Rectal smooth muscle tissue (tissue), 1 donor: ENCODE measurements around the gene KRT84.

Source experiments
- H3K27ac ChIP-seq: one replicate; pipeline ENCODE4 v1.7.0; 2013; ENCODE audit warnings: low read depth, low read length, inconsistent platforms
- H3K27me3 ChIP-seq: one replicate; pipeline ENCODE4 v1.7.0; 2013; ENCODE audit warnings: low read length; ENCODE audit not compliant: control insufficient read depth, insufficient read depth
- H3K36me3 ChIP-seq: one replicate; pipeline ENCODE4 v1.7.0; 2013; ENCODE audit warnings: low read length; ENCODE audit not compliant: control insufficient read depth, insufficient read depth
- H3K4me1 ChIP-seq: one replicate; pipeline ENCODE4 v1.7.0; 2013; ENCODE audit warnings: low read length; ENCODE audit not compliant: control insufficient read depth, insufficient read depth
- H3K4me3 ChIP-seq: one replicate; pipeline ENCODE4 v1.7.0; 2013; ENCODE audit warnings: low read length
- H3K9ac ChIP-seq: one replicate; pipeline ENCODE4 v1.7.0; 2013; ENCODE audit warnings: low read length

Gene KRT84

GRCh38 chr12:52404951-52405350, 19.5 kb upstream of the KRT84 start:
- no peak overlapping the region for H3K4me3 ChIP-seq
- no peak overlapping the region for H3K9ac ChIP-seq
- no peak overlapping the region for H3K27ac ChIP-seq
- no peaks in the 10 kb centered on the region for H3K4me1 ChIP-seq
- no peaks in the 10 kb centered on the region for H3K36me3 ChIP-seq
- no peaks in the 10 kb centered on the region for H3K27me3 ChIP-seq

- no peaks in the 10 kb centered on the region for H3K36me3 ChIP-seq
- H3K27ac ChIP-seq = no peak overlapping the region
- no peaks in the 10 kb centered on the region for H3K4me1 ChIP-seq
- no peaks in the 10 kb centered on the region for H3K27me3 ChIP-seq
- no peak overlapping the region for H3K9ac ChIP-seq
- no peak overlapping the region for H3K4me3 ChIP-seq
These were observed 18.1 kb upstream of the KRT84 start for GRCh38 chr12:52403561-52403960.

DNA sequence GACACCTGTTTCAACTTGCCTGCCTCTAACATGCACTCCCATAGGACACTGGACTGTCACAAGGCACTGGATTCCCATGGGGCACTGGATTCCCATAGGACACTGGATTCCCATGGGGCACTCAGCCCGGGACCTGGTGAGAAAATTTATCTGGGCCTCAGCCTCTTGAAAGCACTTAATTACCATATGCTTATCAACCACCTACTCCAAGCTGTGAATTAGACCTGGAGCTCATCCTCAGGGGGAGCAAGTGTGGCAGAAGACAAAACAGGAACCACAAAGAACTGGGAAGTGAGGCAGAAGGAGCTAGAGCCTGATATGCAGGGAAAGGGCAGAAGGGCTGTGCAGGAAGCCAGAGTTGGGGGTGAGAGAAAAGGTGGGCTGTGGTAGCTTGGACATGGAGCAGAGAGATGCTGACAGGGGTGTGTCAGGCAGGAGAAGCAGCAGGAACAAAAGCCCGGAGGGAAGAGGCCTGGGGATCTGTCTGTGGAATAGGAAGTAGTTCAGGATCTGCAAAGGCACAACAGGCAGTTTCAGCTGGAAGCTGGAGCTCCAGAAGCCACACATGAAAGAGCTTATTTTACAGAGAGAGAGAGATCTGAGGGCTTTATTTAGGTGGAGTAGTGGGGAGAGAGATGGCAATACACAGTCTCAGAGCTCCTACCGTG, 17.6 kb upstream of the KRT84 start:
- H3K36me3 ChIP-seq = no peaks in the 10 kb centered on the region
- no peak overlapping the region for H3K9ac ChIP-seq
- no peaks in the 10 kb centered on the region for H3K4me1 ChIP-seq
- no peaks in the 10 kb centered on the region for H3K27me3 ChIP-seq
- no peak overlapping the region for H3K27ac ChIP-seq
- H3K4me3 ChIP-seq = no peak overlapping the region

DNA sequence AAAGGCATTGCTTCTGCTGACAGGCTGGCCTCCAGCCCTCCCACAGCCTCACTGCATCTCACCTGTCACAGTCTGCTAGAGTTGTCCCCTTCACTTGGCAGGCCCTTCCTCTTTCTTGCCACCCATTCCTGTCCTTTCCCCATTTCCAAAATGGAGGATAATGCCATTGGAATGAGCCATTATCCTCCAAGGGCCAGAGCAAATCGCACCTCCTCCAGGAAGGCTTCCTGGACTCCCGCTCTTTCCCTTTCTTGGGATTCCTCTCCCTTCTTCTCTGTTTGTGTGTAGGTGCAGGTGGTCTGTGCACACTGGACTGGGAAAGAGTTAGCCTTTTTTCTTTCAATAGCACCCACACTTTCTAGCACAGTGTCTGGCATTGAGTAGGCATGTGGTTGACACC, 16.9 kb upstream of the KRT84 start:
- H3K36me3 ChIP-seq = no peaks in the 10 kb centered on the region

GRCh38 chr12:52401926-52402325, 16.5 kb upstream of the KRT84 start:
- H3K36me3 ChIP-seq = no peaks in the 10 kb centered on the region

More for the DNA sequence above, 16.9 kb upstream of the KRT84 start:
- no peak overlapping the region for H3K27ac ChIP-seq
- no peaks in the 10 kb centered on the region for H3K4me1 ChIP-seq
- no peak overlapping the region for H3K4me3 ChIP-seq
- H3K9ac ChIP-seq = no peak overlapping the region
- H3K27me3 ChIP-seq = no peaks in the 10 kb centered on the region

GRCh38 chr12:52401526-52401925, 16.1 kb upstream of the KRT84 start:
- Histone ChIP-seq H3K4me3 (no peak overlapping the region), H3K27me3 (no peaks in the 10 kb centered on the region), H3K4me1 (no peaks in the 10 kb centered on the region), H3K9ac (no peak overlapping the region), H3K36me3 (no peaks in the 10 kb centered on the region), H3K27ac (no peak overlapping the region)

More at GRCh38 chr12:52401926-52402325, 16.5 kb upstream of the KRT84 start:
- no peak overlapping the region for H3K4me3 ChIP-seq
- no peaks in the 10 kb centered on the region for H3K4me1 ChIP-seq
- H3K27ac ChIP-seq = no peak overlapping the region
- no peak overlapping the region for H3K9ac ChIP-seq
- H3K27me3 ChIP-seq = no peaks in the 10 kb centered on the region

DNA sequence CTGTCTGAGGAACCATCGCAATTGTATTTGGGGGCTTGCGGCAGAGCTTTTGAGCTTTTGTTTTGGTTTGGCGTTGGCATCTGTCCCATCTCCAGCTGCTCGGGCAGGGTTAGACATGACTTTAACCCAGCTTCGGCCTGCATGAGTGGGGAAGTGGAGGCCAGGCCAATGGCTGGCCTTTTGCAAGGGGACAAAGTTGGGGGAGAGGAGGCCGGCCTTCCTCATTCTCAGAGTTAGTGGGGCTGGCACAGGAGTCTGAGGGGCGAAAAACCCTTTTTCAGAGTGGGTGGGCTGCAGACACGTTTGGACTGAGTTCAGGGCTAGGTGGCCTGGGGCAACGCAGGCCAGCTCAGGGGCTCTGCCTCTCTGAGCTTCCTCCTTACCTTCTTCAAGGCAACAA, 15.5 kb upstream of the KRT84 start:
- Histone ChIP-seq H3K4me1 (no peaks in the 10 kb centered on the region), H3K36me3 (no peaks in the 10 kb centered on the region), H3K4me3 (no peak overlapping the region), H3K27me3 (no peaks in the 10 kb centered on the region), H3K9ac (no peak overlapping the region), H3K27ac (no peak overlapping the region)

GRCh38 chr12:52399756-52400155, 14.3 kb upstream of the KRT84 start:
- Histone ChIP-seq H3K27me3 (no peaks in the 10 kb centered on the region), H3K36me3 (no peaks in the 10 kb centered on the region), H3K27ac (no peak overlapping the region), H3K4me3 (no peak overlapping the region), H3K9ac (no peak overlapping the region), H3K4me1 (no peaks in the 10 kb centered on the region)

DNA sequence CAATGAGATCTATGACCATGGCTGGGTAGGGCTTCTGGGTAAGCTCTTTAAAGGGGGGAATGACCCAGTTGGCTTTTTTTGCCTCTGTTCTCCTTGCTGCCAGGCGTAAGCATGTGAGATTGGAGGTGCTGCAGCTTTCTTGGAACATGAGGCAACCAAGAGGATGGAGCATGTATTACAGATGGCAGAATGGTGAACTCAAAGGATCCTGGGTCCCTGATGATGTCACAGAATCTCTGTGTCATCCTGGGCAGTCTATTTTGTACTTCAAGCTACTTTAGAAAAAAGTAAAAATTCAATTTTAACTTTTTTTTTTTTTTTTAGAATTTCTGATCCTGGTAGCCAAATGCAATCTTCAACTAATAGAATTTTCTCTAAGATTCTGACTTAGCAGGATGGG, 12.7 kb upstream of the KRT84 start:
- H3K4me3 ChIP-seq = no peak overlapping the region
- no peak overlapping the region for H3K27ac ChIP-seq
- H3K4me1 ChIP-seq = no peaks in the 10 kb centered on the region
- H3K36me3 ChIP-seq = no peaks in the 10 kb centered on the region
- H3K9ac ChIP-seq = no peak overlapping the region
- no peaks in the 10 kb centered on the region for H3K27me3 ChIP-seq

GRCh38 chr12:52396656-52397055, 11.2 kb upstream of the KRT84 start:
- no peak overlapping the region for H3K27ac ChIP-seq

GRCh38 chr12:52395761-52396434, 10.4 kb upstream of the KRT84 start:
- Histone ChIP-seq H3K36me3 (no peaks in the 10 kb centered on the region), H3K27me3 (no peaks in the 10 kb centered on the region), H3K9ac (no peak overlapping the region), H3K27ac (no peak overlapping the region), H3K4me1 (no peaks in the 10 kb centered on the region), H3K4me3 (no peak overlapping the region)

More at GRCh38 chr12:52396656-52397055, 11.2 kb upstream of the KRT84 start:
- H3K36me3 ChIP-seq = no peaks in the 10 kb centered on the region
- H3K9ac ChIP-seq = no peak overlapping the region
- no peaks in the 10 kb centered on the region for H3K27me3 ChIP-seq
- no peaks in the 10 kb centered on the region for H3K4me1 ChIP-seq
- H3K4me3 ChIP-seq = no peak overlapping the region

DNA sequence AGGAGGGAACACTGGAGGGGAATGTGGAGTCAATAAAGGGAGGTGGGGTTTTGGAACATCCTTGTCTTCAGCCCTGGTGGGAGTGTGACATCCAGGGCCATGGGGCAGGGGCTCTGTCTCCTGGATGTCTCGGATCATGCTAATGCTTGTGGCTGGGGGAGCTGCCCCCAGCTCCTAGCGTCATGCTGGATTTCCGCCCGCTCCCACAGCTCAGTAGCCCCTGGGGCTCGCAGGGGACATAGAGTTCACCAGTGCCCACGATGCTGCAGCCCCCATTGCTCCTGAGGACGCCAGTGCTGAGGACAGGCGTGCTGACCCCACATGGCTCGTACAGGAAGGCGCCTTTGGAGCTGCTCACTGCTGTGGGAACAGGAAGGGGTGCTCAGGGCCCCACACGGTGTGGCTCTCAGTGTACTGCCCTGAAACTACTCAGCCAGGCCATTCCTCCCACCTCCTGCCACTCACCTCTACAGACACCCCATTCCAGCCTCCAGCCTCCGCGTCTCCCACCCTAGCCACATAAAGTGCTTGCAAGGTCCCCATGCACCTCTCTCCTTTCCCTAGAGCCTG, 9.5 kb upstream of the KRT84 start:
- Histone ChIP-seq H3K36me3 (no peaks in the 10 kb centered on the region), H3K27me3 (no peaks in the 10 kb centered on the region), H3K9ac (no peak overlapping the region), H3K27ac (no peak overlapping the region), H3K4me3 (no peak overlapping the region), H3K4me1 (no peaks in the 10 kb centered on the region)
